Brain microvascular endothelial cell (primary cell): ENCODE measurements around the gene NAGLU.
"Not testable (repeated sequence)": the region's sequence is repeated elsewhere in the genome, so short reads cannot be mapped to it uniquely, and the experiment has no call there.

Experiments used
- DNase-seq: peaks from one replicate; pipeline ENCODE4 v3.0.0-alpha.2; 2020
- H3K27ac ChIP-seq: fragments of 250-450 bp; sonication (Bioruptor Pico); 2 replicates; pipeline ENCODE4 v1.5.1; 2020; ENCODE audit warnings: mild to moderate bottlenecking, moderate library complexity
- H3K27me3 ChIP-seq: fragments of 250-450 bp; sonication (Bioruptor Pico); replicated peaks from 2 replicates; pipeline ENCODE4 v1.5.1; 2020; ENCODE audit warnings: mild to moderate bottlenecking
- H3K36me3 ChIP-seq: fragments of 250-450 bp; sonication (Bioruptor Pico); replicated peaks from 2 replicates; pipeline ENCODE4 v1.5.1; 2020; ENCODE audit warnings: mild to moderate bottlenecking
- H3K4me3 ChIP-seq: 2 replicates; pipeline ENCODE4 v1.5.1; 2011; ENCODE audit warnings: low read depth, mild to moderate bottlenecking, control low read depth, low read length, moderate library complexity
- in situ Hi-C: cut with HindIII; loops from 2 replicates; pipeline ENCODE4 v1.10.0; 2017; ENCODE audit warnings: low sequenced_read_pairs, low pct_ligation_motif_present
- TF ChIP-seq, protein P1 (sequence below): IDR thresholded peaks from 2 replicates; pipeline ENCODE4 v1.5.1; 2011; ENCODE audit warnings: low read depth, mild to moderate bottlenecking, moderate library complexity, low read length, control low read depth, inconsistent platforms; ENCODE audit errors: missing control alignments

Gene NAGLU

DNA sequence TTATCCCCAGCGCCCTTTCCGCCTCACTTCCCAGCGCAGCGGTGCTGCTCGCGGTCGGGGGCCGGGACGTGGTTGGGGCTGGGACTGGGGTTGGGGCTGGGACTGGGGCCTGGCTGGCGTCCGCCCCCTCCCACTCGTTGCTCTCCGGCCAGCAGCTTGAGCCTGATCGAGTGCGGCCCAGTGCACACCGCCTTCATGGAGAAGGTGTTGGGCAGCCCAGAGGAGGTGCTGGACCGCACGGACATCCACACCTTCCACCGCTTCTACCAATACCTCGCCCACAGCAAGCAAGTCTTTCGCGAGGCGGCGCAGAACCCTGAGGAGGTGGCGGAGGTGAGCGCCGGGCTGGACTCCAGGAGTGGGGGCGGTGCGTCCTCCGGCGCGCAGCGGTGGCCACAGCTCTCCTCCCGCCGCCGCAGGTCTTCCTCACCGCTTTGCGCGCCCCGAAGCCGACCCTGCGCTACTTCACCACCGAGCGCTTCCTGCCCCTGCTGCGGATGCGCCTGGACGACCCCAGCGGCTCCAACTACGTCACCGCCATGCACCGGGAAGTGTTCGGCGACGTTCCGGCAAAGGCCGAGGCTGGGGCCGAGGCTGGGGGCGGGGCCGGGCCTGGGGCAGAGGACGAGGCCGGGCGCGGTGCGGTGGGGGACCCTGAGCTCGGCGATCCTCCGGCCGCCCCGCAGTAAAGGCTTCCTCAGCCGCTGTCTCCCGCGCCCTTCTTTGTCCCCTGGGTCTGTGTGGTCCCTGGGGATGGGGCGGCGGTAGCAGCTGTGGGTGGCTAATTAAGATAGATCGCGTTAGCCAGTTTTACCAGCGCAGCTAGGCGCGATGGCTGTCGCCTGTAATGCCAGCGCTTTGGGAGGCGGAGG, 18.4 kb downstream of the NAGLU start:
- peak; percentile 67 for DNase-seq
- Histone ChIP-seq H3K36me3 (no peaks in the 10 kb centered on the region), H3K27ac (peak overlapping the region; percentile 78), H3K27me3 (no peaks in the 10 kb centered on the region), H3K4me3 (peak overlapping the region; percentile 91)
- TF ChIP-seq, protein P1, sequence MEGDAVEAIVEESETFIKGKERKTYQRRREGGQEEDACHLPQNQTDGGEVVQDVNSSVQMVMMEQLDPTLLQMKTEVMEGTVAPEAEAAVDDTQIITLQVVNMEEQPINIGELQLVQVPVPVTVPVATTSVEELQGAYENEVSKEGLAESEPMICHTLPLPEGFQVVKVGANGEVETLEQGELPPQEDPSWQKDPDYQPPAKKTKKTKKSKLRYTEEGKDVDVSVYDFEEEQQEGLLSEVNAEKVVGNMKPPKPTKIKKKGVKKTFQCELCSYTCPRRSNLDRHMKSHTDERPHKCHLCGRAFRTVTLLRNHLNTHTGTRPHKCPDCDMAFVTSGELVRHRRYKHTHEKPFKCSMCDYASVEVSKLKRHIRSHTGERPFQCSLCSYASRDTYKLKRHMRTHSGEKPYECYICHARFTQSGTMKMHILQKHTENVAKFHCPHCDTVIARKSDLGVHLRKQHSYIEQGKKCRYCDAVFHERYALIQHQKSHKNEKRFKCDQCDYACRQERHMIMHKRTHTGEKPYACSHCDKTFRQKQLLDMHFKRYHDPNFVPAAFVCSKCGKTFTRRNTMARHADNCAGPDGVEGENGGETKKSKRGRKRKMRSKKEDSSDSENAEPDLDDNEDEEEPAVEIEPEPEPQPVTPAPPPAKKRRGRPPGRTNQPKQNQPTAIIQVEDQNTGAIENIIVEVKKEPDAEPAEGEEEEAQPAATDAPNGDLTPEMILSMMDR = no peak
- in situ Hi-C loops = no loop called here

- Histone ChIP-seq H3K27me3 (no peaks in the 10 kb centered on the region), H3K27ac (peak overlapping the region; percentile 78), H3K36me3 (no peaks in the 10 kb centered on the region), H3K4me3 (peak overlapping the region; percentile 91)
- no peak for DNase-seq
- TF ChIP-seq, protein P1 = no peak
- in situ Hi-C loops = no loop called here
Observed at GRCh38 chr17:42555122-42555622, 19.1 kb downstream of the NAGLU start.

GRCh38 chr17:42555961-42556617, 20.0 kb downstream of the NAGLU start:
- H3K27me3 ChIP-seq, in situ Hi-C loops, H3K36me3 ChIP-seq, DNase-seq, H3K4me3 ChIP-seq, H3K27ac ChIP-seq: not testable (repeated sequence)
- TF ChIP-seq, protein P1 = peak; percentile 22

DNA sequence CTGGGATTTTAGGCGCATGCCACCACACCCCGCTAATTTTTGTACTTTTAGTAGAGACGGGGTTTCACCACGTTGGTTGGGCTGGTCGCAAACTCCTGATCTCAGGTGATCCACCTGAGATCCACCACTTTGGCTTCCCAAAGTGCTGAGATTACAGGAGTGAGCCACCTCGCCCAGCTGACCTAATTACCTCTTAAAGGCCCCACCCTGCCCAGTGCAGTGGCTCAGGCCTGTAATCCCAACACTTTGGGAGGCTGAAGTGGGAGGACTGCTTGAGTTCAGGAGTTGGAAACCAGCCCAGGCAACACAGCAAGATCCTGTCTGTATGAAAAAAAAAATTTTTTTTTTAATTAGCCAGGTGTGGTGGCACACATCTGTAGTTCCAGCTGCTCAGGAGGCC, 23.0 kb downstream of the NAGLU start:
- Histone ChIP-seq H3K27ac (no peak overlapping the region), H3K4me3 (no peak overlapping the region), H3K27me3 (no peaks in the 10 kb centered on the region), H3K36me3 (no peaks in the 10 kb centered on the region)
- in situ Hi-C loops = no loop called here
- TF ChIP-seq, protein P1 = no peak
- DNase-seq = no peak

- DNase-seq = no peak
- Histone ChIP-seq H3K4me3 (no peak overlapping the region), H3K27ac (no peak overlapping the region), H3K27me3 (no peaks in the 10 kb centered on the region), H3K36me3 (peaks cover 11% of the 10 kb centered on the region)
- in situ Hi-C loops = no loop called here
- TF ChIP-seq, protein P1 = no peak
Observed at GRCh38 chr17:42560246-42560645, 24.2 kb downstream of the NAGLU start.
